ENCODE data around the gene TERF2IP. TPM values are rescaled to one million over a fixed set of nuclear protein-coding genes. Genes with fewer than 3 reads are reported as not detected.
A peak's percentile ranks its signal among the peaks of the same experiment; 100 is the strongest.

The TERF2IP gene
- total and polyA plus RNA-seq, 2 of the 13 experiments (the other 11 are each of a cell fraction or from before 2014, with no cell fraction given), result 26.4 to 50.2 TPM

GRCh38 chr16:75647492-75648264, at the start of gene TERF2IP, which contains the start of gene KARS1 (continued):
- TF ChIP-seq MNT (IDR thresholded peaks at IDR 0.05) (peak; percentile 47), SMYD3 (CRISPR knock-in tag; IDR thresholded peaks at IDR 0.05) (no peak), ZNF510 (CRISPR knock-in tag; IDR thresholded peaks at IDR 0.05; ENCODE audit: low read depth) (no peak; the same call in 1 of the 2 replicates), ZNF747 (CRISPR knock-in tag; IDR thresholded peaks at IDR 0.05; ENCODE audit: borderline replicate concordance) (no peak; the same call in 1 of the 2 replicates), NFYB (CRISPR knock-in tag; IDR thresholded peaks at IDR 0.05) (0 out of 2 replicates have a peak, but pooled peaks have one; percentile 34), ZSCAN9 (CRISPR knock-in tag; IDR thresholded peaks at IDR 0.05; ENCODE audit: borderline replicate concordance) (peak; percentile 61; the same call in 1 of the 2 replicates), ZSCAN22 (CRISPR knock-in tag; IDR thresholded peaks at IDR 0.05) (no peak), HDAC6 (IDR thresholded peaks at IDR 0.05; ENCODE audit: low read depth, low read length) (no peak), SP5 (CRISPR knock-in tag; IDR thresholded peaks at IDR 0.05; ENCODE audit: borderline replicate concordance, low read depth) (peak; percentile 68; the same call in 1 of the 2 replicates), CHD2 (IDR thresholded peaks at IDR 0.05; ENCODE audit: low read depth, low read length) (no peak), NFAT5 (CRISPR knock-in tag; IDR thresholded peaks at IDR 0.05) (peak; percentile 89), PITX1 (CRISPR knock-in tag; IDR thresholded peaks at IDR 0.05) (peak; percentile 52), MTA3 (CRISPR knock-in tag; IDR thresholded peaks at IDR 0.05) (no peak), IRX3 (CRISPR knock-in tag; IDR thresholded peaks at IDR 0.05; ENCODE audit: borderline replicate concordance, low read depth) (no peak), ZNF788 (CRISPR knock-in tag; IDR thresholded peaks at IDR 0.05; ENCODE audit: borderline replicate concordance) (peak; percentile 80), TRIM24 (CRISPR knock-in tag; IDR thresholded peaks at IDR 0.05) (no peak), EEA1 (CRISPR knock-in tag; IDR thresholded peaks at IDR 0.05; ENCODE audit: borderline replicate concordance) (no peak), RBAK (CRISPR knock-in tag; IDR thresholded peaks at IDR 0.05) (no peak), STAT5B (CRISPR knock-in tag; IDR thresholded peaks at IDR 0.05) (no peak), KAT8 (CRISPR knock-in tag; IDR thresholded peaks at IDR 0.05) (peak; percentile 98), NFATC3 (CRISPR knock-in tag; IDR thresholded peaks at IDR 0.05) (no peak)
- TF ChIP-seq, protein P1, sequence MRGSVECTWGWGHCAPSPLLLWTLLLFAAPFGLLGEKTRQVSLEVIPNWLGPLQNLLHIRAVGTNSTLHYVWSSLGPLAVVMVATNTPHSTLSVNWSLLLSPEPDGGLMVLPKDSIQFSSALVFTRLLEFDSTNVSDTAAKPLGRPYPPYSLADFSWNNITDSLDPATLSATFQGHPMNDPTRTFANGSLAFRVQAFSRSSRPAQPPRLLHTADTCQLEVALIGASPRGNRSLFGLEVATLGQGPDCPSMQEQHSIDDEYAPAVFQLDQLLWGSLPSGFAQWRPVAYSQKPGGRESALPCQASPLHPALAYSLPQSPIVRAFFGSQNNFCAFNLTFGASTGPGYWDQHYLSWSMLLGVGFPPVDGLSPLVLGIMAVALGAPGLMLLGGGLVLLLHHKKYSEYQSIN (CRISPR knock-in tag; IDR thresholded peaks at IDR 0.05; ENCODE audit: borderline replicate concordance), result peak; percentile 18; the same call in 1 of the 2 replicates

All from HepG2 (cell line).